K562 treated with DMSO at 1 percent for 24 hours (cell line): ENCODE results near the gene KPNA5. TPM values are rescaled to one million over a fixed set of nuclear protein-coding genes. Genes with fewer than 3 reads are reported as not detected.

ENCODE experiments used
- total RNA-seq: library from RNA; unstranded; fragments of 300-600 nt; gene quantifications from 2 replicates; pipeline ENCODE4 v1.2.3, GENCODE V29; 2022; ENCODE audit warnings: low read depth; ENCODE audit not compliant: insufficient read depth

KPNA5 gene
- total RNA-seq: 2.3 and 3.2 TPM in 2 replicates

GRCh38 chr6:116680880-116681672, at the start of gene KPNA5:
KPNA5 (plus strand) TSS chr6:116681211; CDS start chr6:116681335, 124 bp downstream.

GRCh38 chr6:116764961-116765841, 84.2 kb downstream of the KPNA5 start, which contains the start of gene FAM162B:
FAM162B (minus strand) TSS chr6:116765719; CDS start chr6:116765576, 143 bp downstream.

Other genes starting within 250 kb of the KPNA5 start
- 0.29 TPM in 1 of 2 replicates, not detected in the other for gene CALHM6, start 219.8 kb upstream of the KPNA5 start, total RNA-seq
- 0.10 and 0.16 TPM in 2 replicates for gene CALHM5, start 169.6 kb upstream of the KPNA5 start, total RNA-seq
- not detected in 2 replicates for gene TRAPPC3L, start 135.5 kb upstream of the KPNA5 start, total RNA-seq
- not detected in 2 replicates for gene CALHM4, start 127.5 kb upstream of the KPNA5 start, total RNA-seq
- gene RWDD1, start 109.7 kb upstream of the KPNA5 start, total RNA-seq: 19.2 and 22.2 TPM in 2 replicates
- gene RSPH4A, start 64.7 kb upstream of the KPNA5 start, total RNA-seq: not detected in 2 replicates
- gene ZUP1, start 12.4 kb upstream of the KPNA5 start, total RNA-seq: 12.0 and 12.7 TPM in 2 replicates
- gene FAM162B, start 84.5 kb downstream of the KPNA5 start, total RNA-seq: not detected in 2 replicates
- not detected in 2 replicates for gene GPRC6A, start 147.9 kb downstream of the KPNA5 start, total RNA-seq
- not detected in 2 replicates for gene RFX6, start 196.0 kb downstream of the KPNA5 start, total RNA-seq